NOMO-1 treated with DMSO at 0.1 percent for 48 hours (cell line): ENCODE measurements around the gene ACSL1.

Experiments
- DNase-seq: peaks from one replicate; lab custom pipeline; 2025; ENCODE audit not compliant: unreplicated experiment; lab: John Stamatoyannopoulos, UW

Gene ACSL1

DNA sequence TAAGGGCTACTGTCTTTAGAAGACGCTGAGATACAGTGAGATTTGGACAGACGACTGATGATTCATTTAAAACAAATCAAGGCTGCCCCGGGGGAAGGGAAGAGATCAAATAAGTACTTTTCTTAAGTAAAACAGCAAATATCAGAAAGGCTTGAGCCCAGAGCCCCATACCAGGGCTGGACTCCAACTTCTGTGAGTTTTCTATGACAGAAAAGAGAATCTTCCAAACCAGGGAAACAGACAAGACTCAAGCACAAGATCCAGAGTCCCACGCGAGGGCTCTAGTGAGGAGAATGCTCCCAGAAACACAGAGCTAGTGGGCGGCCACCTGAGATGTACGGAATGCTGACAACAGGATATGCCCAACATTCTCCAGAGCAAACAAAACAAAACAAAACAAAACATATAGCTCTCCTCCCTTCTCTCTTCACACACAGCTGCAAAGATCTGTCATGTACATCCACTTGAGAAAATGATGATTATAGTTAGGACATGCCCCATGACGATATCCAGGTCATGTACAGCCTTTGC, 13.1 kb downstream of the ACSL1 start:
- DNase-seq, result no peak

GRCh38 chr4:184812199-184812542, 13.6 kb downstream of the ACSL1 start:
- DNase-seq, result no peak

DNA sequence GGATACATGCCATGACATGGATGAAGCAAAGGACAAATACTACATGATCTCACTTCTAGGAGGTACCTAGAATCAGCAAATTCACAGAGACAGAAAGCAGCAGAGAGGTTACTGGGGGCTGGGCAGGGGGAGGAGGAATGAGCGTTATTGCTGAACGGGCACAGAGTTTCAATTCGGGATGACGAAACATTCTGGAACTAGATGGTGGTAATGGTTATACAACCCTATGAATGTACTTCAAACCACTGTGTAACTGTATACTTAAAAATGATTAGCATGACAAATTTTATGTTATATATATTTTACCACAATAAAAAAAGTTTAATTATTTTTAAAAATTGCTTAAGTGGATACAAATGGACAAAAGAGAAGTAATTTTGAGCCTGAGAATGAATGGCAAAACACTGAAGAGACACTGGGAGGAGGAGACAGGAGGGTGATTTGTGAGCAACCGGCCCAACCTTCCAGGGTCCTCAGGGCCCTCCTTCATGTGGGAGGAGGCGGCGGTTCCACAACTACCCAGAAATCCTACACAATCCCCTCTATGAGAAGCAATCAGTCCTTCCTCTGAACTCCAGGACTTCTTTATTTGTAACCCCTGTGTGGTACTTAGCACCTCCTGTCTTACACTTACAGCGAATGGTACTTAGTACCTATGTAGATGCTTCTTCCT, 14.1 kb downstream of the ACSL1 start:
- peak; percentile 96 for DNase-seq

- no peak for DNase-seq
These were observed 15.0 kb downstream of the ACSL1 start for GRCh38 chr4:184810720-184811119.

DNA sequence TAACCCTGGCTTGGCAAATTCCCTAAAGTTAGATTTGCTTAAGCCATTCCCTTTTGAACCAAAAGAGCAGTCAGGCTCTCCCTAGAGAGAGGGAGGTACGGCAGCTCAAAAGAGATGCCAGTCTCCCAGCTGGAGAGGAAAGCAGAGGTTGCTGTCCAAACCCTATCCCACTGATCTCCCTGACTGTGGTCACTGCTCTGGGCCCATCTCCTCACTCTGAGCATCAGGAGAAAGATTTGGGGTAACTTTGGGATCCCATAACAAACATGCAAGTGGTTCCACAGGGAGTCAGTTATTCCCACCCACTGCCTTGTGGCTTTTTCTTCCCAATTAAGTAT, 17.1 kb downstream of the ACSL1 start:
- DNase-seq, result no peak

GRCh38 chr4:184807797-184808712, 17.7 kb downstream of the ACSL1 start:
- DNase-seq, result no peak

- no peak for DNase-seq
These were observed 18.5 kb downstream of the ACSL1 start for GRCh38 chr4:184807256-184807655.

- DNase-seq, result no peak
These were observed 19.1 kb downstream of the ACSL1 start for GRCh38 chr4:184806711-184807110.

- DNase-seq, result no peak
These were observed 19.6 kb downstream of the ACSL1 start for GRCh38 chr4:184806229-184806550.

- DNase-seq, result no peak
These were observed 20.1 kb downstream of the ACSL1 start for GRCh38 chr4:184805462-184806228.

GRCh38 chr4:184804621-184805020, 21.1 kb downstream of the ACSL1 start:
- DNase-seq, result no peak

DNA sequence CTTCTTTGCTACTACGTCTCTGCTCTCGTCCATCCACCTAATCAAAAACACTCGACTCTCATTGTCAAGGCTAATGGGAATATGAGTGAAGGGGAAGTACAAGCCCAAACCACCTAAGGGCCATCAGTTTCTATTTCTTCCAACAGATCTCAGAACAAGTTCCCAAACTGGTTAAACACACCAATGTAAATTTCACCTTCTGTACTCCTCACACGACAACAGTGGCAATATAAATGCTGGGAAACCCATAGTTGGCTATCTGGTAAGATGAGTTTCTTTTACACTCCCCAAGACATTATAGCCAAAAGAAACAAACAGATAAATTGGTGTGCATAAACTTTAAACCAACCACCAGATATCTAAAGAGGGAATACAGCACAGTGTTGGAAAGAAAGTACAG, 21.9 kb downstream of the ACSL1 start:
- DNase-seq, result no peak

DNA sequence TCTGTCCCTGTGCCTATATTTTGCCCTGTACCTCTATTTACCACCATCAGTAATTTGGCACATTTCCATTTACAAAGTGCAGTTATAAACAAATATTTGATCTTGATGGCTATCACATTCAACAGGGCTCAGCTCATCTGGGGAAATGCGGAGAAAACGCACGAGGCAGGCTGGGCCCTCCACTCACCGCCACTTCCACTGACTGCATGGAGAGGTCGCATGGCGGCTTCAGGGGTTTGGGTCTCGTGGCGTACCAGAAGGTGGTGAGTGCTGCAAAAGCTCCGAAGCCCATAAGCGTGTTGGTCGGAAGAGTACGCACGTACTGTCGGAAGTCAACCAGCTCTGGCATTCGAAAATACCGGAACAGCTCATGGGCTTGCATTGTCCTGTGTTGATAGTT, 22.6 kb downstream of the ACSL1 start:
- no peak for DNase-seq

DNA sequence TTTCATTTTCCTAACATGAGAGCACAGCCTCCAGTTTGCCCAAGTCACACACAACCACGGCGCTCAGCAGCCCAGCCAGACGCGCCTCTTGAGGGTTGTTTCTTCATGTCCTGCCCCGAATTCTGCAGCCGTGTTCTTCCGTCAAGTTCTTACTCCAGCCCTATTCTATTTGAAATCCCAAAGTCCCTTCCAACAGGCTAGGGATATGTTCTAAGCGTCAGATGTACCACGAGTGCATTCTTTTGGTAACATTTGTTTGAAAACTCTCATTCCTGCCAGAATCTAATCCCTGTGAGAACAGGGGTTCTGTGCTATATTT, 23.1 kb downstream of the ACSL1 start:
- DNase-seq, result no peak

DNA sequence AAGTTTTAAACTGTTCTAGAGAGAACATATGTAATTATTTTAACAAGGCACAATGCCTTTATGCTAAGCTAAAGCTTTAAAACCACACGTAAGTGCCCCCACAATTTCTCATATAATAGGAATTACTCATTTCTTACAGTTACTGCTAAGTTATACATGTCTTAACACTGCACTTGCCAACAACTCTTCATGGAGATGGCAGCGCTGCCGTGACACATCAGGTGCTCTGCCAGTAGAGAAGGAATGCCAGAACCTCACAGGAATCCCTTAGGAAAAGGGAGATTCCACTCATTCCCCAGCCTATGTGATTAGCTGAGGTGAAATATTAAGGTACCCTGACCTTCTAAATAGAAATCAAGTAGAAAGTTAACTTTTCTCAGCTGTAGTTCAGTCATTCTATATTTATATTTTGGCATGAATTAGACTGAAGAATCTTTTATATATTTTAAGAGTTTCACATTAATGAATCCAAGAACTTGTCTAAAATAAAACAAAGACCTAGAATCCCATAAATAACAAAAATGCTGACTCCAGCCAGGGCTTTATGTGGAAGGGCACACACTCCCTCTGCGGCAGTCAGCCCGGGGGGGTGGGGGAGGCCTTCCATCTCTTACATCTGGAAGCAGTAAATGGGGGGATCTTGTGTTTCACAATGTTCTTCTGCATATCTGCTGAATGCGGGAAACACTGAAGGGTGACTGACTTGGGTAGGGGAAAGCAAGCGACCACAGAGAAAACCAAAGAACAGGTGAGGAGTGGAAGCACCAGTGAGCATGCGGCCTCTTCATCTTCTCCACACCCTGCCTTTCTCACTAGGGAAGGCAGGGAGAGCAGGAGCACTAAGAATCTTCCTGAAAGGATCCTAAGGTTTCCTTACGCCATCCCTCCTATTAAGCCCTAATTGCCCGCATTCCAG, 23.7 kb downstream of the ACSL1 start:
- DNase-seq, result no peak

- no peak for DNase-seq
These were observed 27.3 kb downstream of the ACSL1 start for GRCh38 chr4:184798504-184798903.

GRCh38 chr4:184796906-184797305, 28.9 kb downstream of the ACSL1 start:
- DNase-seq, result no peak

GRCh38 chr4:184795214-184795844, 30.4 kb downstream of the ACSL1 start:
- no peak for DNase-seq

- no peak for DNase-seq
These were observed 31.3 kb downstream of the ACSL1 start for GRCh38 chr4:184794470-184794869.

DNA sequence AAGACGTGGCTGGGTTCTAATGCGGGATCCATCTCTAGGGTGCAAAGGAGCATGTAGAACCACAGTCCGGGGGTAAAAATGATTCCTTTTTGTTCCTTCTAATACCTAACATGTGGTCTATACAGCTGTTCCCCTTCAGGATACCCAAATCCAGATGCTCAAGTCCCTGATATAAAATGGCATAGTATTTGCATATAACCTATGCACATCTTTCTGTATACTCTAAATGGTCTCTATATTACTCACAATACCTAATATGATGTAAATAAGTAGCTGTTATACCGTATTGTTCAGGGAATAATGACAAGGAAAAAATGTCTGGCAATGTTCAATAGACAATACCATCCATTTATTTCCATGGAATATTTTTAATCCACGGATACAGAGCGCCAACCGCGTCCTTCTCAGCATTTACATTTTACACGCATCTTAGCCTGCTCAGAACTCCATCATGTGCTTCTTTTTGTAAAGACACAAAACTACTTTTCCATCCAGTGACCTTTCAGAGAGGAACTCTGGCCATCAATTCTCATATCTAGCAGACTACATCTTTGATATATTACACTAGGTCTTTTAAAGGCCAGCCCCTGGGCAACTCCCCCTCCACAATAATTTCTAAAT, 31.9 kb downstream of the ACSL1 start:
- no peak for DNase-seq
